GM19372 (cell line): ENCODE measurements around the gene WDR64.
"Not testable (repeated sequence)": the region's sequence is repeated elsewhere in the genome, so short reads cannot be mapped to it uniquely, and the experiment has no call there.

Experiments used
- ATAC-seq: cut with Tn5 transposase; IDR thresholded peaks from one replicate; pipeline ENCODE4 v1.9.1; 2021; ENCODE audit warnings: mild to moderate bottlenecking, low read depth, moderate library complexity; ENCODE audit not compliant: unreplicated experiment

WDR64 gene

GRCh38 chr1:241696815-241697639 lies 44.9 kb downstream of the WDR64 start:
- ATAC-seq, result no peak

- ATAC-seq, result no peak
These were observed 45.5 kb downstream of the WDR64 start for GRCh38 chr1:241697640-241698018.

GRCh38 chr1:241698177-241698576 lies 46.1 kb downstream of the WDR64 start:
- no peak for ATAC-seq

GRCh38 chr1:241701483-241702295 lies 49.6 kb downstream of the WDR64 start:
- no peak for ATAC-seq

- ATAC-seq, result no peak
These were observed 50.6 kb downstream of the WDR64 start for GRCh38 chr1:241702442-241703373.

- ATAC-seq, result not testable (repeated sequence)
These were observed 51.7 kb downstream of the WDR64 start for GRCh38 chr1:241703739-241704138.

GRCh38 chr1:241706257-241706656 lies 54.2 kb downstream of the WDR64 start:
- ATAC-seq, result no peak

GRCh38 chr1:241706967-241707366 lies 54.9 kb downstream of the WDR64 start:
- no peak for ATAC-seq

- ATAC-seq, result no peak
These were observed 55.4 kb downstream of the WDR64 start for GRCh38 chr1:241707442-241707841.

- no peak for ATAC-seq
These were observed 59.2 kb downstream of the WDR64 start for GRCh38 chr1:241711326-241711725.

- no peak for ATAC-seq
These were observed 61.2 kb downstream of the WDR64 start for GRCh38 chr1:241713316-241713715.

GRCh38 chr1:241714321-241715218 lies 62.5 kb downstream of the WDR64 start:
- ATAC-seq, result no peak

- no peak for ATAC-seq
These were observed 63.4 kb downstream of the WDR64 start for GRCh38 chr1:241715435-241715834.

GRCh38 chr1:241715956-241716355 lies 63.9 kb downstream of the WDR64 start:
- no peak for ATAC-seq

GRCh38 chr1:241716915-241717656 lies 65.0 kb downstream of the WDR64 start:
- no peak for ATAC-seq

- no peak for ATAC-seq
These were observed 65.9 kb downstream of the WDR64 start for GRCh38 chr1:241717975-241718374.

GRCh38 chr1:241721011-241721410 lies 68.9 kb downstream of the WDR64 start:
- no peak for ATAC-seq

GRCh38 chr1:241722947-241723346 lies 70.9 kb downstream of the WDR64 start:
- ATAC-seq, result no peak
